ENCODE measurements around the gene LRMDA. TPM values are rescaled to one million over a fixed set of nuclear protein-coding genes. Genes with fewer than 3 reads are reported as not detected.

The LRMDA gene
- polyA plus RNA-seq, 1 donor (not counting 4 experiments of a cell fraction or from before 2014, with no cell fraction given) = not detected

GRCh38 chr10:76191336-76191735 lies 759.9 kb downstream of the LRMDA start:
- Histone ChIP-seq H3K9me1 (ENCODE audit: control insufficient read depth, extremely low read depth, insufficient read depth, low read length) (no peaks in the 10 kb centered on the region), H3K79me2 (ENCODE audit: control insufficient read depth, insufficient read depth, low read length) (no peaks in the 10 kb centered on the region), H4K20me1 (ENCODE audit: control insufficient read depth, extremely low read depth, insufficient read depth, low read length) (no peaks in the 10 kb centered on the region), H3K27me3 (ENCODE audit: control insufficient read depth, extremely low read depth, insufficient read depth, low read length) (peaks cover 4% of the 10 kb centered on the region), H3K9ac (ENCODE audit: control insufficient read depth, extremely low read depth, insufficient read depth, low read length) (no peak overlapping the region), H3K4me2 (ENCODE audit: control insufficient read depth, extremely low read depth, insufficient read depth, low read depth, low read length) (no peak overlapping the region), H3K27ac (ENCODE audit: control insufficient read depth, insufficient read depth, low read length) (no peak overlapping the region), H3K4me3 (ENCODE audit: control insufficient read depth in 2 of 3, extremely low read depth in 1 of 3, insufficient read depth in 2 of 3, low read depth in 1 of 3, low read length in 3 of 3) (no peak overlapping the region), H3K36me3 (ENCODE audit: control insufficient read depth in 2 of 2, extremely low read depth in 1 of 2, insufficient read depth in 2 of 2, low read length in 2 of 2) (no peaks in the 10 kb centered on the region), H2AFZ (ENCODE audit: control insufficient read depth, low read length) (no peak overlapping the region), H3K4me1 (ENCODE audit: control insufficient read depth, extremely low read depth, insufficient read depth, low read length) (no peaks in the 10 kb centered on the region), H3K9me3 (ENCODE audit: control insufficient read depth, low read depth, low read length) (no peaks in the 10 kb centered on the region)
- TF ChIP-seq CTCF (optimal IDR thresholded peaks at IDR 0.05 in 1 of 3, IDR thresholded peaks at IDR 0.05 in 1 of 3, conservative IDR thresholded peaks at IDR 0.05 in 1 of 3; ENCODE audit: extremely low read depth in 1 of 3, insufficient read depth in 2 of 3, low read length in 3 of 3) (no peak), EZH2 (IDR thresholded peaks at IDR 0.05; ENCODE audit: low read length) (no peak)
- DNase-seq (ENCODE audit: low read depth, low spot score) (no peak), FAIRE-seq (no peak)
- dilution Hi-C loops (cut with MboI; ENCODE audit: extremely low pct_ligation_motif_present, low sequenced_read_pairs) = no loop called here

GRCh38 chr10:76192151-76192550 lies 760.7 kb downstream of the LRMDA start:
- H4K20me1 ChIP-seq (ENCODE audit: control insufficient read depth, extremely low read depth, insufficient read depth, low read length) = no peaks in the 10 kb centered on the region
- no peak overlapping the region for H3K27ac ChIP-seq (ENCODE audit: control insufficient read depth, insufficient read depth, low read length)
- H3K4me3 ChIP-seq (ENCODE audit: control insufficient read depth in 2 of 3, extremely low read depth in 1 of 3, insufficient read depth in 2 of 3, low read depth in 1 of 3, low read length in 3 of 3) = no peak overlapping the region
- DNase-seq (ENCODE audit: low read depth, low spot score) = no peak
- no peak overlapping the region for H3K4me2 ChIP-seq (ENCODE audit: control insufficient read depth, extremely low read depth, insufficient read depth, low read depth, low read length)
- H3K9ac ChIP-seq (ENCODE audit: control insufficient read depth, extremely low read depth, insufficient read depth, low read length) = no peak overlapping the region
- peaks cover 4% of the 10 kb centered on the region for H3K27me3 ChIP-seq (ENCODE audit: control insufficient read depth, extremely low read depth, insufficient read depth, low read length)
- no peaks in the 10 kb centered on the region for H3K9me3 ChIP-seq (ENCODE audit: control insufficient read depth, low read depth, low read length)
- no peaks in the 10 kb centered on the region for H3K4me1 ChIP-seq (ENCODE audit: control insufficient read depth, extremely low read depth, insufficient read depth, low read length)
- H3K9me1 ChIP-seq (ENCODE audit: control insufficient read depth, extremely low read depth, insufficient read depth, low read length) = no peaks in the 10 kb centered on the region
- no peaks in the 10 kb centered on the region for H3K36me3 ChIP-seq (ENCODE audit: control insufficient read depth in 2 of 2, extremely low read depth in 1 of 2, insufficient read depth in 2 of 2, low read length in 2 of 2)
- TF ChIP-seq CTCF (optimal IDR thresholded peaks at IDR 0.05 in 1 of 3, IDR thresholded peaks at IDR 0.05 in 1 of 3, conservative IDR thresholded peaks at IDR 0.05 in 1 of 3; ENCODE audit: extremely low read depth in 1 of 3, insufficient read depth in 2 of 3, low read length in 3 of 3) = no peak
- TF ChIP-seq EZH2 (IDR thresholded peaks at IDR 0.05; ENCODE audit: low read length) = no peak
- no peak overlapping the region for H2AFZ ChIP-seq (ENCODE audit: control insufficient read depth, low read length)
- FAIRE-seq = no peak
- H3K79me2 ChIP-seq (ENCODE audit: control insufficient read depth, insufficient read depth, low read length) = no peaks in the 10 kb centered on the region
- dilution Hi-C loops (cut with MboI; ENCODE audit: extremely low pct_ligation_motif_present, low sequenced_read_pairs) = no loop called here

Measured in keratinocyte (primary cell).